ENCODE data around the gene HCN2.

DNA sequence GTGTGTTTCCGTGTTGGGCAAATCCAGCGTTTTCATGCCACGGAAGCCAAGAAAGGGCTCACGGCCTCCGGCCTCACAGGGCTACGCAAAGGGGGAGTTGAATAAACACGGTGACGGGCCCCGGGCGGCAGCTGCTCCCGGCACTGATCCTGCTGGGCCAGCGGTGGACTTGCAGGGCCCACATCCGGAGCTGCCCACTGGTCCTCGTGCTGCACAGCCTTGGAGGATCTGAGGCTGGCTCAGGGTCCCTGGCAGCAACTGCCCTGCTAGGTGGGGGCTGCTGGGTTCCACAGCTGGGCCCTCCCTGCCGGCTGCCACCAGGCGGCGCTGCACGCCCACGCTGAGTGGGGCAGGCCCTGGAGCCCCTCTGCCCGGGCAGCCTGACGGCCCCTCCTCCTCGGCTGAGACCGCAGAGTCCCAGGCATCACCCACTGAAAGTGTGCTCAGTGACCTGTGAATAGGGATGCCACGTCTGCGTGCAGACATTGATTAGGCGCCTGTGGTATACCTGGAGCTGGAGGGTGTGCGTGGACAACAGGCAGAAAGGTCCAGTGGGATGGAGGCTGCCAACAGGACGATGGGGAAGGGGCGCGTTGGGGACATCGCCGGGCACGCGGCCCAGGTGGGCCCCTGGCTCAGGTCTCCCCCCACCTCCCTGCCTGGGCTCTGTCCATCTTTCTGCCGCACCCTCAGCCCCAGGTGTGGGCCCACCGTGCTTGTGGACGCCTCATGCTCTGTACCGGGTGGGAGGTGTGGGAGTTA is 5.3 kb upstream of the HCN2 start:
- peak; percentile 77 to 94 (median 89) for TF ChIP-seq CTCF (IDR thresholded peaks at IDR 0.05 in 8 of 11, conservative IDR thresholded peaks at IDR 0.05 in 3 of 11)
- TF ChIP-seq POLR2A (IDR thresholded peaks at IDR 0.05) = no peak
- TF ChIP-seq POLR2AphosphoS5 (IDR thresholded peaks at IDR 0.05) = peak; percentile 64 to 82 (median 66)
